Muscle of leg (tissue), 11 donors: ENCODE results near the gene NR3C2. TPM values are rescaled to one million over a fixed set of nuclear protein-coding genes. Genes with fewer than 3 reads are reported as not detected.

Experiments
- DNase-seq: peaks from one replicate; pipeline ENCODE4 v3.0.0; 2013
- H3K27ac ChIP-seq: one replicate; pipeline ENCODE4 v1.5.1; 2013; ENCODE audit warnings: mild to moderate bottlenecking, low read length, control low read depth
- H3K27me3 ChIP-seq: one replicate; pipeline ENCODE4 v1.6.1; 2013; ENCODE audit warnings: low read length; ENCODE audit not compliant: control insufficient read depth, insufficient read depth
- H3K36me3 ChIP-seq: one replicate; pipeline ENCODE4 v1.6.1; 2013; ENCODE audit warnings: low read length; ENCODE audit not compliant: control insufficient read depth, insufficient read depth
- H3K4me1 ChIP-seq: one replicate; pipeline ENCODE4 v1.6.1; 2013; ENCODE audit warnings: low read length; ENCODE audit not compliant: control insufficient read depth, insufficient read depth
- H3K4me3 ChIP-seq: one replicate; pipeline ENCODE4 v1.5.1; 2013; ENCODE audit warnings: low read length, control low read depth
- H3K9me3 ChIP-seq: replicated peaks from 2 replicates; pipeline ENCODE4 v1.6.1; 2013; ENCODE audit warnings: low read depth, low read length; ENCODE audit not compliant: control insufficient read depth
- WGBS: methylation state at CpG from one replicate; pipeline ENCODE4 v1.1.5; 2013; ENCODE audit warnings: missing lambda C conversion rate; ENCODE audit not compliant: insufficient coverage; 5-methylcytosine and 5-hydroxymethylcytosine counted together
- polyA plus RNA-seq, 8 donors: library from polyadenylated mRNA; unstranded; fragments of 120-200 nt; gene quantifications; one replicate each; pipeline versions ENCODE4 v1.2.1 to v1.2.3, GENCODE V29; 2013; ENCODE audit warnings: inconsistent platforms in 1 of 8, low replicate concordance in 1 of 8; ENCODE audit not compliant: insufficient read length in 8 of 8, insufficient read depth in 1 of 8
- total RNA-seq: library from RNA; stranded (reverse); fragments of 120-200 nt; gene quantifications from one replicate; pipeline ENCODE4 v1.2.4, GENCODE V29; 2013

Gene NR3C2
- total and polyA plus RNA-seq, 9 donors: 9.2 to 14.7 (median 12.2) TPM

DNA sequence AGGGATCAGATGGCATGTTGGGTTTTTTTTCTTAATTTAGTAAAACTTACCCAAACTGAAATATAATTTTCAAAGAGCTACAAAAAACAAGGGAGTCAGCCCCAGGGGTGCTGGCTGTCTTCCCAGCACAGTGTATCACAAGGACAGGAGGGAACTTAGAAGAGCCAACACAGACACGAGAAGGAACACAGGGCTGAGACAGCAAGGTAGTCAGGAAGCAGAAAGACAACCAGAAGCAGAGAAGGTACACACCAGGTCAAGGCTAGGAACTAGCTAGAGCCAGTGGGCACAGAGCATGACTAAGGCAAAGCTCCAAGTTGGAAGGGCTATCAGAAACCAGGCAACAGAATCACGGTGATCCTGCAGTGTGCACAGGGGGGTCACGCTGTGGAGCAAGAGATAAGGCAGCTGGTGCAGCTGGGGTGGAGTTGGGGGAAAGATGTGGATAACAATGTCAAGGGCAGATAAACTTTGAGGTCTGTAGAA lies 168.7 kb downstream of the NR3C2 start:
- no peak overlapping the region for H3K27ac ChIP-seq
- H3K36me3 ChIP-seq: no peaks in the 10 kb centered on the region
- H3K27me3 ChIP-seq: no peaks in the 10 kb centered on the region
- H3K9me3 ChIP-seq: no peaks in the 10 kb centered on the region
- WGBS: 61% methylated on average over 3 of the region's 3 CpGs
- no peaks in the 10 kb centered on the region for H3K4me1 ChIP-seq
- DNase-seq: no peak
- H3K4me3 ChIP-seq: no peak overlapping the region

DNA sequence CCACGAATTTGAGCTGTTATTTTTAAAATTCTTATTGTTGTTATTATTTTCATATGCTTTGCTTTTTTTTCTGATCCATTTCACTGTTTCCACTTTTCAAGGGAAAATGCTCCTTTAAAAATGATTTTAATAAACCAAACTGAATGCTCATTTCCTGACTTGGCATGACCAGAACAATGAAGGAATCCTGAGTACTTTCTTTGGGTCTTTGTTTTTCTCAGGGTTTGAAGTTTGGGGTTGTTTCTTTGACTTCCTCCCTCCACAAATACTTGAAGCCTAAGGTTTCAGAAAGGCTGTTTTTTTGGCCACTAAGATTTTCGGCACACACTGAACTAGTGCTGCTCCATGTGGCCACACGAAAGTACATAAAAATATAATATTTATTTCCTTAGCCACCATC lies 171.0 kb downstream of the NR3C2 start:
- Histone ChIP-seq H3K4me1 (no peaks in the 10 kb centered on the region), H3K27ac (no peak overlapping the region), H3K27me3 (no peaks in the 10 kb centered on the region), H3K36me3 (no peaks in the 10 kb centered on the region), H3K4me3 (no peak overlapping the region), H3K9me3 (no peaks in the 10 kb centered on the region)
- WGBS: no CpG with 5 or more reads among the region's 3 CpGs
- no peak for DNase-seq

DNA sequence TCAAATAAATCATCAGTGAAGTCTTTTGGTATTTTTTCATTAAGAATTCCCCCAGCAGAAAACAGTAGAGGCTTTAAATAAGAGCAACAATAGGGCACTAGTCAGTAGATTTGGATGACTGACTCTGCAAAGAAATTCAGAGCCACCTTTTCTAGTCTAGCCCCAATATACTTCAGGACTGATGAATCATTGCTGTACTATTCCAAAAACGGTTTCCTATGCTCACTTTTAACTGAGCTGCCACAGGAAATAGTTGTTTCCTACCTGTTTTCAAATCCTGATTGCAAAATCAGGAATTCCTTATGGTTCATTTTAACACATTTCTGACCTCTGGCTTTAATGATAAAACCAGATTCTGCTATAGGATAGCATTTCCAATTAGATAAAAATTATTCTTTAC lies 171.6 kb downstream of the NR3C2 start:
- no peak for DNase-seq
- H3K27me3 ChIP-seq: no peaks in the 10 kb centered on the region
- no CpG with 5 or more reads among the region's 1 CpG for WGBS
- no peak overlapping the region for H3K27ac ChIP-seq
- no peaks in the 10 kb centered on the region for H3K9me3 ChIP-seq
- no peaks in the 10 kb centered on the region for H3K36me3 ChIP-seq
- no peaks in the 10 kb centered on the region for H3K4me1 ChIP-seq
- no peak overlapping the region for H3K4me3 ChIP-seq

DNA sequence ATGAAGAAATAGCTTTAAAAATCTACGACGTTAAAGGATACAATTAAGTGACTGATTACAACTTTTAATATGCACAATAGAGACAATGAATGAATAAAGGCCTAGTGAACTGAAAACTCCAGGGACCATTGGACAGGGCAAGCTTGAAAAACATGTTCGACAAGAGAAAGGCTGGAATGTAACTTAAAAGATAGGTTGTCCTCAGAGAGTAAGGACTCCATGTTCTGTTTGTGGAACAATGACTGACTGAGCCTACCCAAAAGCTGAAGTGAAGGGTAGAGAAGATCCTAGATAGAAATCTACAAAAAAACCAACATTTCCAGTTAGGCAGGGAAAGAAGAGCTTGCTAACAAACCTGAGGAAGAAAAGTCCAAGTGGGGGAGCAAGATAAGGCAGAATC lies 173.4 kb downstream of the NR3C2 start:
- no peak for DNase-seq
- no peaks in the 10 kb centered on the region for H3K27me3 ChIP-seq
- 100% methylated on average over 1 of the region's 3 CpGs for WGBS
- H3K9me3 ChIP-seq: no peaks in the 10 kb centered on the region
- no peak overlapping the region for H3K4me3 ChIP-seq
- no peaks in the 10 kb centered on the region for H3K36me3 ChIP-seq
- no peak overlapping the region for H3K27ac ChIP-seq
- H3K4me1 ChIP-seq: no peaks in the 10 kb centered on the region

DNA sequence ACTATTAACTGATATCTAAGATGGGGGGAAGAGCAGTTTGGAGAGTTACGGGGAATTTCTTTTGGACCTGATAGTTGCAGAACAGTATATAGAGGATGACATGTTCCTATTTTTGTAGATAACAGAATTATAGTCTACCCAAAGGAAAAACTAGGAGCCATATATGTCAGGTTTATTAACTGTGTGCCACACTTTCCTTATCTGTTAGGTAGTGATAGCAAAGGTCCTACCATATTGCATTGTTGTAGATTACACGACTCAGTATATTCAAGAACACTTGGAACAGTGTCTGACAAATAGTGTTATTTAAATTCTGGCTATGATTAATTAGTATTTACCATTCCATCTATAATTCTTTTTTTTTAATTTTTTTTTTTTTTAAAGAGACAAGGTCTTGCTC lies 175.3 kb downstream of the NR3C2 start:
- no CpG with 5 or more reads among the region's 2 CpGs for WGBS
- Histone ChIP-seq H3K9me3 (no peaks in the 10 kb centered on the region), H3K27me3 (no peaks in the 10 kb centered on the region), H3K27ac (no peak overlapping the region), H3K4me1 (no peaks in the 10 kb centered on the region), H3K4me3 (no peak overlapping the region), H3K36me3 (no peaks in the 10 kb centered on the region)
- no peak for DNase-seq

DNA sequence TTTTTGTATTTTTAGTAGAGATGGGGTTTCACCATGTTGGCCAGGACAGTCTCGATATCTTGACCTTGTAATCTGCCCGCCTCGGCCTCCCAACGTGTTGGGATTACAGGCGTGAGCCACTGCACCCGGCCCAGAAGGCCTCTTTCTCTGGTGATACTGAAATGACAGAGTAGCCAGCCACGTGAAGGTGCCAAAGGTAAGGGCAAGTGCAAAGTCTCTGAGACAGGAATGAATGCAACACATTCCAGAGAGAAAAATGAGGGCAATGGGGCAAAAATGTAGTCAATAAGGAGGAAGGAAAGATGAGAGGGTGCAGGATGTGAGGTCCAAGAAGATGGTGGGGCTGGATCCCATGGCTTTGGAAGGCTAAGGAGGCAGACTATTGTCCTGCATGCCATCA lies 176.0 kb downstream of the NR3C2 start:
- no peak overlapping the region for H3K27ac ChIP-seq
- H3K27me3 ChIP-seq: no peaks in the 10 kb centered on the region
- H3K4me1 ChIP-seq: no peaks in the 10 kb centered on the region
- no peaks in the 10 kb centered on the region for H3K36me3 ChIP-seq
- WGBS: 98% methylated on average over 7 of the region's 7 CpGs
- no peak for DNase-seq
- H3K9me3 ChIP-seq: no peaks in the 10 kb centered on the region
- no peak overlapping the region for H3K4me3 ChIP-seq

DNA sequence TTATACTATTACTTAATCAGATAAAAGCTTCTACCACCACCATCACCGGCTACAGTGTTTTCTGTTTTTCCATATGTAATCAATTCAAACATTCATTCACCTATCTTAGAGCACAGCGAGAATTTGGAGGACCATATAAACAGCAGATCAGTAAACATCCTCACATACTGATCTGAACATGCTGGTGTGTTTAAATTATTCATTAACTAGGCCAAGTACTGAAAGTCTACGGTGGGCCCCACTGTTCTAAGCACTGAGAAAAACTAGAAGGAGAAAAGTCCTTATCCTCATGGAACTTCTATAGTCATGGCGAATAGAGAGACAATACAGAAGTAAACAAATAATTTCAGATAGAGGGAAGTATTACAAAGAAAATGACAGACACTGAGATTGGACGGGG lies 176.6 kb downstream of the NR3C2 start:
- Histone ChIP-seq H3K27me3 (no peaks in the 10 kb centered on the region), H3K4me1 (no peaks in the 10 kb centered on the region), H3K27ac (no peak overlapping the region), H3K4me3 (no peak overlapping the region), H3K36me3 (no peaks in the 10 kb centered on the region), H3K9me3 (no peaks in the 10 kb centered on the region)
- no CpG with 5 or more reads among the region's 5 CpGs for WGBS
- DNase-seq: no peak

DNA sequence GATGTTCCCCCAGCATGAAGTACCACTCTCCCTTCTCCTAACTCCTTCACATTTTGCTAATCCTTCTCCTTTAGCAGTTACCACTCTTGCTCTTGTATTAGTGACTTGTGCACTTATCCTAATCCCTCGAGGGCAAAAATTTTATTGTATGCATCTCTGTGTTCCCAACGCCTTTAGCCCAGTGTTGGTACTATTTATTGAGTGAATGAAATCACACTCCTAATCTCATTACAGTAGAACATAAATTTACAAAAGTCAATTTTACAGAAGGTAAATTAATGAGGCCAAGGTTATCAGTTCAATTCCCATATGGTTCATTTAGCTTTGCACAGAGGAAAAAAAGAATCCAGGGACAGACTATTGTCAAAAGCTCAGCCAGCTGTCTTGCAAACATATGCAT lies 178.4 kb downstream of the NR3C2 start:
- H3K36me3 ChIP-seq: no peaks in the 10 kb centered on the region
- no CpG with 5 or more reads among the region's 2 CpGs for WGBS
- H3K4me3 ChIP-seq: no peak overlapping the region
- H3K4me1 ChIP-seq: no peaks in the 10 kb centered on the region
- H3K9me3 ChIP-seq: no peaks in the 10 kb centered on the region
- no peak overlapping the region for H3K27ac ChIP-seq
- no peak for DNase-seq
- H3K27me3 ChIP-seq: no peaks in the 10 kb centered on the region

DNA sequence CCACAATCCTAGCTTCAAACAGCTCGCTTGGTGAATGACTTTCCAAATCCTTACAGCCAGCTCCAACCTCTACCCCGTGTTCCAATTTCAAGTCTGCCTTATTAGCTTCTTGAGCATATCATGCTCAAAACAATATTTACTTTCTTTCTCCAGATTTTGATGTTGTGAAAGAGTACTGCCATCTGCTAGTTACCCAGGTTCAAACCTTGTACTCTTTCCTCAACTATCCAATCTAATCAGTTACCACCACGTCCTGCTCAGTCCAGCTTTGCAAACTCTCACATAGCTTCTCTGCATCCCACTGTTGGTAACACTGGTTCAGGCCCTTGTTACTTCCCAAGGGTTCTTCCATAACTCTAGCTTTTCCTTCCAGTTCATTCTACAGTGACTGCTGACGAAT lies 179.1 kb downstream of the NR3C2 start:
- DNase-seq: no peak
- H3K4me1 ChIP-seq: no peaks in the 10 kb centered on the region
- no peaks in the 10 kb centered on the region for H3K36me3 ChIP-seq
- H3K9me3 ChIP-seq: no peaks in the 10 kb centered on the region
- no peak overlapping the region for H3K27ac ChIP-seq
- 92% methylated on average over 3 of the region's 4 CpGs for WGBS
- H3K27me3 ChIP-seq: no peaks in the 10 kb centered on the region
- H3K4me3 ChIP-seq: no peak overlapping the region

DNA sequence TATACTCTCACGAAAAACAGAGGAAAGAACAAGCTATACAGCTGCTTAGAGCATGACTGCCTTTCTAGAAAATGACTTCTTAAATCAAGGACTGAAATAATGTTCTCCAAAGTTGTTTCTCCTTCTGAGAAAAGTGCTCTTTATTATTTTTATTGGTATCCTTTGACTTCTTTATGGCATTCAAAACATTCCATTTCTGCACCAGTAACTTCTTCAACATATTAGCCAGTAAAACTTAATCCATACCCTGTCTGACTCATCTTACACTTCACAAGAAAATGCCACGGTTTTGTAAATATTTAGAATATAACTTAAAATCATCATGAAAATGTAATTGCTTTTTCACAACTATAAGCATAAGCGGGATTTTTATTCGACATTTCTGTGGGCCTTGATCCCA lies 180.4 kb downstream of the NR3C2 start:
- DNase-seq: no peak
- H3K27ac ChIP-seq: no peak overlapping the region
- no peaks in the 10 kb centered on the region for H3K36me3 ChIP-seq
- H3K4me3 ChIP-seq: no peak overlapping the region
- H3K9me3 ChIP-seq: no peaks in the 10 kb centered on the region
- no peaks in the 10 kb centered on the region for H3K27me3 ChIP-seq
- H3K4me1 ChIP-seq: no peaks in the 10 kb centered on the region
- WGBS: 68% methylated on average over 2 of the region's 4 CpGs

DNA sequence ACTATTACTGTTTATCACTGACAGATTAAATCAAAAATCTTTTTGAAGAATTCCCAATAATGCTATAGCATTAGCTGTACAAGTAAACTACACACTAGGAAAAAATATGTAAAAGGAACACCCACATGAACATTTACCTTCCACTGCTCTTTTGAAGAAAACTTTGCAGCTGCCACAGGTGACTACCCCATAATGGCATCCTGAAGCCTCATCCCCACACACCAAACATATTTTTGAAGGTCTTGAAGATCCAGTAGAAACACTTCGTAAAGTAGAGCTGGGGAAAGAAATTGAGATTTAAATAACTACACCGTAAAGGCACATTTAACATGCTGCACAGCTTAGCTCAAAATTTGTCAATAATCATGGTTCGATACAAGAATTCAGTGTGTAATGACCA lies 182.4 kb downstream of the NR3C2 start:
- Histone ChIP-seq H3K4me1 (no peaks in the 10 kb centered on the region), H3K9me3 (no peaks in the 10 kb centered on the region), H3K27me3 (no peaks in the 10 kb centered on the region), H3K27ac (no peak overlapping the region), H3K4me3 (no peak overlapping the region), H3K36me3 (no peaks in the 10 kb centered on the region)
- DNase-seq: no peak
- WGBS: no CpG with 5 or more reads among the region's 3 CpGs
